ENCODE data around the gene CASKIN2.
A peak's percentile ranks its signal among the peaks of the same experiment; 100 is the strongest.

CASKIN2 gene

DNA sequence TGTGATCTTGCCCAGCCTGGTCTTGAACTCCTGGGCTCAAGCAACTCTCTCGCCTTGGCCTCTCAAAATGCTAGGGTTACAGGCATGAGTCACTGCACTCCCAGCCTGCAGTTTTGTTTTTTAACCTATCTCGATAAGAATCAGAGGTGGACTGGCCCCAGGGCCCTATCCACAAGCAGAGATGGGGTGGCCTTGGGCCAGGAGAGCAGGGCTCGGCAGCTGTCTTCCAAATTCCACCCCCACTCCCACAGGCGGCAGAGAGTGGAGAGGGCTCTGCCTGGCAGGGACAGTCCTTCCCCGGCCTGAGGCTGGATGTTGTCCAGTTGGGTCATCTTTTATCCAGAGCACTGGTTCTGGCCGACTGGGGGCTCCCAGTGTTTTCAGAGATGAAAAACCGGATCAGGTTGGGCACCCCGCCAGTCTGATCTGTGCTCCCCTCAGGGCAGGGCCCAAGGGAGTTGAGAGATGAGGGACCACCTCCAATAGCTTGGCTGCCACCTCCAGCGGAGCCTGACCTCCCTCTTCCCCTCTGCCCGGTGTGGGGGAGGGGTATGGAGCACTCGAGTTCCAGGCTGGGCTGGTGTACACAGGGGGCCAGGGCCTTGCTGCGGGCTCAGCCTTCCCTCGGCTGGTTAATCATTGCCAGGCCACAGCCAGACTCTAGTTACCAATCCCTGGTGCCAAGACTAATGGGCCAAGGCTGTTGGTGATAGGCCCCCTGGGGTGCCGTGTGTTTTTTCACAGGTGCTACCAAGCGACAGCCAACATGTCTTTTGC, 41.9 kb upstream of the CASKIN2 start:
- H3K27me3 ChIP-seq (ENCODE audit: insufficient read depth, low read length), result no peaks in the 10 kb centered on the region
- no peak overlapping the region for H4K12ac ChIP-seq (ENCODE audit: low read depth, low read length)
- H3K79me2 ChIP-seq (ENCODE audit: control insufficient read depth, insufficient read depth, low read length, poor library complexity), result no peaks in the 10 kb centered on the region
- peak; percentile 52 to 56 for DNase-seq
- no CpG with 5 or more reads among the region's 15 CpGs for WGBS (ENCODE audit: extremely low coverage, insufficient coverage, insufficient read length)
- no peaks in the 10 kb centered on the region for H3K9me3 ChIP-seq (ENCODE audit: insufficient read depth, low read depth, low read length)
- H3K4me2 ChIP-seq (ENCODE audit: low read length), result no peak overlapping the region
- no peak overlapping the region for H3K23ac ChIP-seq (ENCODE audit: low read length)
- H2BK12ac ChIP-seq (ENCODE audit: low read length), result peak overlapping the region; percentile 32
- peaks cover 4 to 12% of the 10 kb centered on the region in 2 experiments for H3K36me3 ChIP-seq (ENCODE audit: control insufficient read depth in 1 of 2, insufficient read depth in 2 of 2, low read length in 2 of 2)
- peak overlapping the region; percentile 3 for H3K14ac ChIP-seq (ENCODE audit: low read length)
- H2AFZ ChIP-seq (ENCODE audit: insufficient read depth, low read length, poor library complexity), result no peak overlapping the region
- H3K4ac ChIP-seq (ENCODE audit: low read depth, low read length), result no peak overlapping the region
- peak overlapping the region; percentile 5 for H2AK5ac ChIP-seq (ENCODE audit: low read length)
- no peak overlapping the region for H2BK120ac ChIP-seq (ENCODE audit: insufficient read depth, low read length, poor library complexity)
- H3K18ac ChIP-seq (ENCODE audit: low read length), result peak overlapping the region; percentile 7
- H4K91ac ChIP-seq (ENCODE audit: low read depth, low read length), result peak overlapping the region; percentile 40
- peaks cover 25 to 31% of the 10 kb centered on the region in 2 experiments for H3K4me1 ChIP-seq (ENCODE audit: control insufficient read depth in 1 of 2, insufficient read depth in 2 of 2, low read length in 2 of 2)
- H3K27ac ChIP-seq (ENCODE audit: low read depth, low read length), result peak overlapping the region; percentile 14
- H3K9ac ChIP-seq (ENCODE audit: low read length), result no peak overlapping the region
- peak overlapping the region; percentile 36 for H4K8ac ChIP-seq (ENCODE audit: low read depth, low read length)
- no peak overlapping the region for H3K4me3 ChIP-seq (ENCODE audit: low read depth, low read length)
- H2BK5ac ChIP-seq (ENCODE audit: low read depth, low read length, poor library complexity), result peak overlapping the region; percentile 26
- H3K79me1 ChIP-seq (ENCODE audit: low read length), result peaks cover 19% of the 10 kb centered on the region

DNA sequence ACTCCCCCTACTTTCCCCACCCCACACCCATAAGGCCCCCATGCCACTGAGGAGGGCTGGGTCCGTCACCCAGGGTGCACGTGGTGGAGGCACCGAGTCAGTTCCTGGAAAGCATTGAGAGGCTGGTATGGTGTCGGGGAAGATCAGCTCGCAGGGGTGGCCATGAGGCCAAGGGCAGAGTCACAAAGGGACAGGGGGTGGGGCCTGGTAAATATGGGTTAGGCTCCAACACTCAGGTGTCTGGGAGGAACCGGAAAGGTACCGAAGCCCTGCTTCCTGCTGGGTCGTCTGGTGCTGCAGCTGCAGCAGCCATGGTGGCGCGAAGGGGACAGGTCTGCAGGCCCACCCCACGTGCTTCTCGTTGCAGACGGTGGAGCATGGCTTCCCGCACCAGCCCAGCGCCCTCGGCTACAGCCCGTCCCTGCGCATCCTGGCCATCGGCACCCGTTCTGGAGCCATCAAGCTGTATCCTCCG, 40.4 kb upstream of the CASKIN2 start:
- Histone ChIP-seq H3K79me2 (ENCODE audit: control insufficient read depth, insufficient read depth, low read length, poor library complexity) (no peaks in the 10 kb centered on the region), H3K9ac (ENCODE audit: low read length) (no peak overlapping the region), H3K18ac (ENCODE audit: low read length) (peak overlapping the region; percentile 60), H3K14ac (ENCODE audit: low read length) (peak overlapping the region; percentile 30), H4K8ac (ENCODE audit: low read depth, low read length) (no peak overlapping the region), H3K4ac (ENCODE audit: low read depth, low read length) (peak overlapping the region; percentile 17), H3K27me3 (ENCODE audit: insufficient read depth, low read length) (no peaks in the 10 kb centered on the region), H3K4me2 (ENCODE audit: low read length) (no peak overlapping the region), H3K9me3 (ENCODE audit: insufficient read depth, low read depth, low read length) (no peaks in the 10 kb centered on the region), H2BK120ac (ENCODE audit: insufficient read depth, low read length, poor library complexity) (peak overlapping the region; percentile 17), H3K4me3 (ENCODE audit: low read depth, low read length) (no peak overlapping the region), H4K91ac (ENCODE audit: low read depth, low read length) (peak overlapping the region; percentile 30), H2BK12ac (ENCODE audit: low read length) (peak overlapping the region; percentile 42), H2BK5ac (ENCODE audit: low read depth, low read length, poor library complexity) (no peak overlapping the region), H3K27ac (ENCODE audit: low read depth, low read length) (no peak overlapping the region), H3K4me1 (ENCODE audit: control insufficient read depth in 1 of 2, insufficient read depth in 2 of 2, low read length in 2 of 2) (peaks cover 32 to 43% of the 10 kb centered on the region in 2 experiments), H2AFZ (ENCODE audit: insufficient read depth, low read length, poor library complexity) (no peak overlapping the region), H3K36me3 (ENCODE audit: control insufficient read depth in 1 of 2, insufficient read depth in 2 of 2, low read length in 2 of 2) (peaks cover 4 to 14% of the 10 kb centered on the region in 2 experiments), H3K23ac (ENCODE audit: low read length) (no peak overlapping the region), H2AK5ac (ENCODE audit: low read length) (peak overlapping the region; percentile 78), H3K79me1 (ENCODE audit: low read length) (peaks cover 22% of the 10 kb centered on the region), H4K12ac (ENCODE audit: low read depth, low read length) (no peak overlapping the region)
- no CpG with 5 or more reads among the region's 21 CpGs for WGBS (ENCODE audit: extremely low coverage, insufficient coverage, insufficient read length)
- peak in 1 of 2 donors; percentile 19 for DNase-seq

DNA sequence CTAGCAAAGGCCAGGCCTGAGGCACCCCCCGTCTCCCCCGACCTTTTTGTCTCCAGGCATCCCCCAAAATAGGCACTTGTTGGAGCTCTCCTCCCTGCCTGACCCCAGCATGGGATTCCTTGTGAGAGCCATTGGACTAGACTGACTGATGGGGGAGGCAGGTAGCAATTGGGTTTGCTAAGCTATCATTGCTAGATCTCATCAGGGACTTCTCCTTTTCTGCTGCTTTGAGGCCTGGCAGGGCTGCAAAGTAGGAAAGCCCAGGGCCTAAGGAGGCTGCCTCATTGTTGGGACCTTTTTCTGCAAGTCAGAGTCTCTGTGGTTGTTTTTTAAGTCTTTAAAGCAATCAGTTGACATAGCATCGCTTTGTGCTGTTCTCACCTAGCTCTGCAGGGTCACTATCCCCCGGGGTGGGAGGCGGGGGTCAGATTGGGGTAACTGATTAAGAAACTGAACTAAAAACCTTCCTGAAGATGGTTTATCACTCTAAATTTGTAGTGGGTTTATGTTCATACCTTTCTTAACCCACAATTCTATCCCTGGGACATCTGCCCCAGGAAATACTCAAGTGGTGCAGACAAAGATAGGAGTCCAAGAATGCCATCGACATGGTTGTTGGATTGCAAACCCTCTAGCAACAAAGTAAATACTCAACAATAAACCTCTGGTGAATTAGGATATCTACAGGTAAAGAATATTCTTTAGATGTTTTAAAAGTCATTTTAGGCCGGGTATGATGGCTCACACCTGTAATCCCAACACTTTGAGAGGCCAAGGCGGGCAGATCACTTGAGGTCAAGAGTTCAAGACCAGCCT, 38.2 kb upstream of the CASKIN2 start:
- Histone ChIP-seq H3K9ac (ENCODE audit: low read length) (peak overlapping the region; percentile 45), H2BK120ac (ENCODE audit: insufficient read depth, low read length, poor library complexity) (peak overlapping the region; percentile 40), H3K79me2 (ENCODE audit: control insufficient read depth, insufficient read depth, low read length, poor library complexity) (no peaks in the 10 kb centered on the region), H2AFZ (ENCODE audit: insufficient read depth, low read length, poor library complexity) (no peak overlapping the region), H2AK5ac (ENCODE audit: low read length) (no peak overlapping the region), H3K18ac (ENCODE audit: low read length) (peak overlapping the region; percentile 73), H4K8ac (ENCODE audit: low read depth, low read length) (peak overlapping the region; percentile 30), H3K4me2 (ENCODE audit: low read length) (peak overlapping the region; percentile 47), H4K12ac (ENCODE audit: low read depth, low read length) (no peak overlapping the region), H3K4me1 (ENCODE audit: control insufficient read depth in 1 of 2, insufficient read depth in 2 of 2, low read length in 2 of 2) (peaks cover 47 to 58% of the 10 kb centered on the region in 2 experiments), H3K14ac (ENCODE audit: low read length) (no peak overlapping the region), H2BK12ac (ENCODE audit: low read length) (peak overlapping the region; percentile 82), H3K9me3 (ENCODE audit: insufficient read depth, low read depth, low read length) (no peaks in the 10 kb centered on the region), H3K27ac (ENCODE audit: low read depth, low read length) (peak overlapping the region; percentile 91), H3K4me3 (ENCODE audit: low read depth, low read length) (no peak overlapping the region), H3K36me3 (ENCODE audit: control insufficient read depth in 1 of 2, insufficient read depth in 2 of 2, low read length in 2 of 2) (peaks cover 0 to 6% of the 10 kb centered on the region in 2 experiments), H3K23ac (ENCODE audit: low read length) (no peak overlapping the region), H4K91ac (ENCODE audit: low read depth, low read length) (peak overlapping the region; percentile 58), H2BK5ac (ENCODE audit: low read depth, low read length, poor library complexity) (peak overlapping the region; percentile 49), H3K79me1 (ENCODE audit: low read length) (peaks cover 29% of the 10 kb centered on the region), H3K27me3 (ENCODE audit: insufficient read depth, low read length) (no peaks in the 10 kb centered on the region), H3K4ac (ENCODE audit: low read depth, low read length) (no peak overlapping the region)
- WGBS (ENCODE audit: extremely low coverage, insufficient coverage, insufficient read length), result no CpG with 5 or more reads among the region's 8 CpGs
- DNase-seq, result peak; percentile 70 to 92

DNA sequence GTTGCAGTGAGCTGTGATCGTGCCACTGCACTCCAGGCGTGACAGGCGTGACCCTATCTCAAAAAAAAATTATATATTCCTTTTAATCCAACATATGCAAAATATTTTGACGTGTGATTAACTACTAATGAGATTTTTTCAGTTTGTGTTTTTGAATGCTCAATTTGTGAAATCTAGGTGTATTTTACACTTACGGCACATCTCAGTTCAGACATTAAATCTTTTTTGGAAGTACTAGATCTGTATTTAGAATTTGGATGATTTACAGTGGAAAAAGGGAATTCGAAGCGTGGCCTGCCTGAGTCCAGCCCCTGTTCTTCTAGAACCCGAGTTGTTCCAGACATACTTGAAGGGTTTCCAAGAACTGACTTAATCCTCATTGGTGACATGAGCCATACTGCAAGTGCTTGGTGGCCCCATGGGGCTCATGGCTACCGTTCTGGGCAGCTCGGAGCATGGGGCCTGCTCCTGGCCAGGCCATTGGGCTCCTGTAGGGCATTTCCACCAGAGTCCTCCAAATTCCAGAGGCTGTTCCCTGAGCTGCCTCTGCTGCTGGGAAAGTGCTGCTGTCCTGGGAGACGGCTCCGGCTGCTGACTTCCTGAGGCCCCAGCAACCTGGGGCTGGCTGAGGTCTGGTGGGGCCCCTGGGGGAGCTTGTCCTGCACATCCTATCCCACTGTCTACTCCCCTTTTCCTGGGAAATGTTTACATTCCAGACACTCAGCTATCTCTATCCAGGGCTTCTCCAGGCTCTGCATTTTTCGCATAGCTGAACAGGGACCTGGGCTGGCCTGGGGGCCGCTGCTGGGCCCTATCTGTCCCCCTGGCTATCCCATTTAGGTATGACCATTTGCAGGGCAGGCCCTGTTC, 37.3 kb upstream of the CASKIN2 start:
- Histone ChIP-seq H3K9ac (ENCODE audit: low read length) (no peak overlapping the region), H3K27me3 (ENCODE audit: insufficient read depth, low read length) (no peaks in the 10 kb centered on the region), H2BK5ac (ENCODE audit: low read depth, low read length, poor library complexity) (peak overlapping the region; percentile 49), H2AK5ac (ENCODE audit: low read length) (no peak overlapping the region), H2BK120ac (ENCODE audit: insufficient read depth, low read length, poor library complexity) (peak overlapping the region; percentile 50), H3K4ac (ENCODE audit: low read depth, low read length) (no peak overlapping the region), H3K79me1 (ENCODE audit: low read length) (peaks cover 26% of the 10 kb centered on the region), H3K27ac (ENCODE audit: low read depth, low read length) (peak overlapping the region; percentile 91), H3K36me3 (ENCODE audit: control insufficient read depth in 1 of 2, insufficient read depth in 2 of 2, low read length in 2 of 2) (peaks cover 0 to 2% of the 10 kb centered on the region in 2 experiments), H3K9me3 (ENCODE audit: insufficient read depth, low read depth, low read length) (no peaks in the 10 kb centered on the region), H3K14ac (ENCODE audit: low read length) (peak overlapping the region; percentile 41), H4K12ac (ENCODE audit: low read depth, low read length) (no peak overlapping the region), H3K4me1 (ENCODE audit: control insufficient read depth in 1 of 2, insufficient read depth in 2 of 2, low read length in 2 of 2) (peaks cover 43 to 55% of the 10 kb centered on the region in 2 experiments), H3K18ac (ENCODE audit: low read length) (peak overlapping the region; percentile 35), H3K23ac (ENCODE audit: low read length) (no peak overlapping the region), H3K4me2 (ENCODE audit: low read length) (peak overlapping the region; percentile 47), H2BK12ac (ENCODE audit: low read length) (peak overlapping the region; percentile 29), H4K91ac (ENCODE audit: low read depth, low read length) (peak overlapping the region; percentile 58), H2AFZ (ENCODE audit: insufficient read depth, low read length, poor library complexity) (no peak overlapping the region), H3K4me3 (ENCODE audit: low read depth, low read length) (no peak overlapping the region), H4K8ac (ENCODE audit: low read depth, low read length) (peak overlapping the region; percentile 30), H3K79me2 (ENCODE audit: control insufficient read depth, insufficient read depth, low read length, poor library complexity) (no peaks in the 10 kb centered on the region)
- DNase-seq, result peak; percentile 63 to 81
- WGBS (ENCODE audit: extremely low coverage, insufficient coverage, insufficient read length), result no CpG with 5 or more reads among the region's 14 CpGs
